GM10248 (cell line): ENCODE data around the gene DCHS2.

ENCODE experiments used
- CTCF ChIA-PET: fragments of 300-600 bp; sonication (Branson Sonifier 250); formaldehyde crosslinking; extraction: SDS; loops from one replicate; lab custom pipeline; 2021; ENCODE audit warnings: antibody characterized with exemption; lab: Yijun Ruan, JAX
- POLR2A ChIA-PET: fragments of 350-650 bp; sonication (Branson Sonifier 250); formaldehyde crosslinking; extraction: SDS; loops from one replicate; lab custom pipeline; 2020; ENCODE audit warnings: antibody characterized with exemption; lab: Yijun Ruan, JAX
- DNase-seq: peaks from one replicate; pipeline ENCODE4 v3.0.0; 2012; ENCODE audit errors: extremely low spot score
- CTCF ChIP-seq: IDR thresholded peaks from 2 replicates; pipeline ENCODE4 v1.5.1; 2012; ENCODE audit warnings: mild to moderate bottlenecking, low read depth; ENCODE audit errors: extremely low read depth, missing control alignments, control extremely low read depth

Gene DCHS2

DNA sequence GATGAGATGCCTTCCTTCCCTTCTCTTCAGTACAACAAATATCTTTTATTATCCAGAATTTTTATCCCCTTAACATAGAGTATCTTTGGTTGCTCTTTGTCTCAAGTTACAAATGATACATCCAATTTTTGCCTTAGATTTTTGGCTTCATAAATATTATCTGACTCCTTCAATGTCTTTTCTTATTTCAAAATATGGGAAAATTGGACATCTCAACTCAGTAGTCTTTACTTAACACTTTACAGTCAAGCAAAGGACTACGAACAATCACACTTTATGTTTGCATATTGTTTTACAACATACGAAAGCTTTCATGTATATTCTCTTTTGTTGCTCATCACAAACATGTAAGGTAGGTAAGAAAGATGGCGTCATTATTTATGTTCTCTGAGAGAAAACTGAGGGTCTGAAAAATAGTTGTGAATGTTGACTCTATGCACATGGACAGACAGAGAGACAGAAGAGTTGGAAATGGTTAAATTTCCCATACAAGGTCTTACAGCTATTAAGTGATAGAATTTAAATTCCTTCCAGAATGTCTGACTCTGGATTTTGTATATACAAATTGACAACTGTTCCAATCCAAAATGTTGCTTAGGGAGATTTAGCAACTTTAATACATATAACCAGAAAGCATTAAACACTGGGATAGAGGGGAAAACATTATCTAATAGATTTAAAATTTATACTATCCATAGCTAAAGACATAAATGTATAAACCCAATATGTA, 29.4 kb downstream of the DCHS2 start:
- ChIA-PET POLR2A (no interaction called here), CTCF (no interaction called here)
- no peak for TF ChIP-seq CTCF
- DNase-seq = no peak

DNA sequence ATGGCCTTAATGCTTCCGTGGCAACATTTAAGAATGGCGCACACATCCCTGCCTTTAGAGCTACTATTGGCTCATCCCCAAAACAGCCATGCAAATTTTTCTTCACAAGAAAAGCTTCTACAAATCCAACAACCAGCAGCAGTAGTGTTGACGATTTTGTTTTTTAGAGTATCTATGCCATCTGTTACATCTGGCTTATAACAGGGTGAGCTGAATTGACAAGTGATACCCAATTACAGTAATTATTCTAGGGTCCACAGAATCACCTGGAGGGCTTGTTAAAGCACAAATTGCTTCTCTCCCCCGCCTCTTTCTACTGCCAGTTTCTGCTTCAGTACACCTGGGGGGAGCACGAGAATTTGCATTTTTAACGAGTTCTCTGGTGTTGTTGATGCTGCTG, 34.1 kb downstream of the DCHS2 start:
- no peak for DNase-seq
- TF ChIP-seq CTCF = no peak
- CTCF ChIA-PET = interaction anchor here (3.6 kb wide), 1 partner anchor 16 kb away, joined by 11 read pairs; no protein-coding TSS in a partner anchor
- POLR2A ChIA-PET = no interaction called here

- POLR2A ChIA-PET = no interaction called here
- no peak for TF ChIP-seq CTCF
- no peak for DNase-seq
- CTCF ChIA-PET = interaction anchor here (1.1 to 3.6 kb wide), 4 partner anchors 8 to 40 kb away, joined by 3 to 11 read pairs (median 4); no protein-coding TSS in a partner anchor
Observed at GRCh38 chr4:154456889-154457288, 34.7 kb downstream of the DCHS2 start.

GRCh38 chr4:154456240-154456639, 35.4 kb downstream of the DCHS2 start:
- CTCF ChIA-PET = interaction anchor here (1.1 to 3.6 kb wide), 4 partner anchors 9 to 40 kb away, joined by 3 to 11 read pairs (median 4); no protein-coding TSS in a partner anchor
- no peak for DNase-seq
- POLR2A ChIA-PET = no interaction called here
- TF ChIP-seq CTCF = no peak

- ChIA-PET CTCF (interaction anchor here (0.7 to 3.6 kb wide), 3 partner anchors 8 to 21 kb away, joined by 3 to 11 read pairs (median 3); no protein-coding TSS in a partner anchor), POLR2A (no interaction called here)
- DNase-seq = no peak
- TF ChIP-seq CTCF = no peak
Observed at GRCh38 chr4:154455111-154455510, 36.5 kb downstream of the DCHS2 start.

GRCh38 chr4:154454710-154455109, 36.9 kb downstream of the DCHS2 start:
- TF ChIP-seq CTCF = no peak
- CTCF ChIA-PET = interaction anchor here (0.7 to 1.3 kb wide), 2 partner anchors 9 to 20 kb away, joined by 3 read pairs; no protein-coding TSS in a partner anchor
- no peak for DNase-seq
- POLR2A ChIA-PET = no interaction called here
